Small intestine (tissue), 7 donors: ENCODE data around the gene DHDH. TPM values are rescaled to one million over a fixed set of nuclear protein-coding genes. Genes with fewer than 3 reads are reported as not detected.

Experiments used
- DNase-seq, 2 donors: peaks; one replicate each; pipeline versions ENCODE4 v3.0.0 to v3.0.0-alpha.2; 2013
- FAIRE-seq: peaks from 2 replicates; lab custom pipeline; 2012; peaks lifted over from hg19 to GRCh38; lab: Jason Lieb, UNC
- H3K27ac ChIP-seq, 3 donors: one replicate each; pipeline ENCODE4 v1.5.1; 2013; ENCODE audit warnings: low read length in 2 of 3, mild to moderate bottlenecking in 2 of 3, control low read depth in 1 of 3, inconsistent platforms in 1 of 3, low read depth in 1 of 3, moderate library complexity in 1 of 3
- H3K27me3 ChIP-seq, 3 donors: one replicate each; pipeline ENCODE4 v1.6.1; 2013; ENCODE audit warnings: low read length in 3 of 3, inconsistent platforms in 1 of 3; ENCODE audit not compliant: control insufficient read depth in 3 of 3, insufficient read depth in 3 of 3
- H3K36me3 ChIP-seq, 3 donors: one replicate each; pipeline ENCODE4 v1.6.1; 2013; ENCODE audit warnings: low read length in 3 of 3, inconsistent platforms in 1 of 3, low read depth in 1 of 3, mild to moderate bottlenecking in 1 of 3, moderate library complexity in 1 of 3; ENCODE audit not compliant: control insufficient read depth in 3 of 3, insufficient read depth in 2 of 3
- H3K4me1 ChIP-seq, 3 donors: one replicate each; pipeline ENCODE4 v1.6.1; 2013; ENCODE audit warnings: low read length in 2 of 3, inconsistent platforms in 1 of 3, low read depth in 1 of 3, mild to moderate bottlenecking in 1 of 3, moderate library complexity in 1 of 3; ENCODE audit not compliant: control insufficient read depth in 3 of 3, insufficient read depth in 2 of 3
- H3K4me3 ChIP-seq, 3 donors: one replicate each; pipeline ENCODE4 v1.5.1; 2013; ENCODE audit warnings: low read length in 3 of 3, control low read depth in 1 of 3, inconsistent platforms in 1 of 3, low read depth in 1 of 3, mild to moderate bottlenecking in 1 of 3, moderate library complexity in 1 of 3
- H3K9me3 ChIP-seq, 2 donors: one replicate each; pipeline ENCODE4 v1.6.1; 2013; ENCODE audit warnings: low read depth in 1 of 2, low read length in 1 of 2; ENCODE audit not compliant: control insufficient read depth in 2 of 2, insufficient read depth in 1 of 2
- WGBS, 3 donors: extraction: QIAGEN DNeasy Blood & Tissue Kit; methylation state at CpG; one replicate each; pipeline ENCODE4 v1.1.7; 2013; 5-methylcytosine and 5-hydroxymethylcytosine counted together
- polyA plus RNA-seq, 4 donors: library from polyadenylated mRNA; stranded (reverse) in 3 of 4; unstranded in 1 of 4; fragments of 200-250 nt in 3 of 4; fragments of 120-200 nt in 1 of 4; gene quantifications; one replicate each; pipeline versions ENCODE4 v1.2.1 to v1.2.3, GENCODE V29; 2013
- donor health status: healthy with polysubstance abuse.
- donor health status: control.
- donor health status: control.
- donor health status: Bipolar disorder and iron deficiency.
- donor health status: healthy.

DHDH gene
- polyA plus RNA-seq, 4 donors = 2.9 to 36.2 (median 13.8) TPM

- no peaks in the 10 kb centered on the region for H3K4me1 ChIP-seq
- H3K36me3 ChIP-seq = peaks cover 0 to 81% (median 7%) of the 10 kb centered on the region in 3 donors
- H3K4me3 ChIP-seq = no peak overlapping the region
- DNase-seq (no peak), FAIRE-seq (no peak)
- no peak overlapping the region for H3K27ac ChIP-seq
- H3K9me3 ChIP-seq = no peaks in the 10 kb centered on the region
- WGBS, 3 donors = 95 to 97% (median 97%) methylated on average over 9 of the region's 9 CpGs
- H3K27me3 ChIP-seq = no peaks in the 10 kb centered on the region
Observed at GRCh38 chr19:48982280-48982679, 48.8 kb downstream of the DHDH start.

- peaks cover 4 to 87% (median 8%) of the 10 kb centered on the region in 3 donors for H3K36me3 ChIP-seq
- no peak overlapping the region for H3K27ac ChIP-seq
- no peak for FAIRE-seq
- DNase-seq = no peak
- no peaks in the 10 kb centered on the region for H3K4me1 ChIP-seq
- no peak overlapping the region for H3K4me3 ChIP-seq
- H3K27me3 ChIP-seq = no peaks in the 10 kb centered on the region
- H3K9me3 ChIP-seq = no peaks in the 10 kb centered on the region
- 95 to 98% (median 97%) methylated on average over 13 of the region's 13 CpGs for WGBS, 3 donors
Observed at GRCh38 chr19:48985711-48986110, 52.2 kb downstream of the DHDH start.

- 90 to 94% (median 93%) methylated on average over 3 of the region's 3 CpGs for WGBS, 3 donors
- Histone ChIP-seq H3K9me3 (no peaks in the 10 kb centered on the region), H3K36me3 (peaks cover 4 to 88% (median 8%) of the 10 kb centered on the region in 3 donors), H3K27ac (no peak overlapping the region), H3K27me3 (no peaks in the 10 kb centered on the region), H3K4me1 (peaks cover 0 to 3% (median 0%) of the 10 kb centered on the region in 3 donors), H3K4me3 (no peak overlapping the region)
- DNase-seq (no peak), FAIRE-seq (no peak)
Observed at GRCh38 chr19:48986211-48986610, 52.7 kb downstream of the DHDH start.

- H3K27me3 ChIP-seq = no peaks in the 10 kb centered on the region
- peaks cover 4 to 78% (median 7%) of the 10 kb centered on the region in 3 donors for H3K36me3 ChIP-seq
- H3K4me3 ChIP-seq = no peak overlapping the region
- FAIRE-seq (no peak), DNase-seq (no peak)
- H3K4me1 ChIP-seq = peaks cover 2 to 13% (median 7%) of the 10 kb centered on the region in 3 donors
- H3K9me3 ChIP-seq = no peaks in the 10 kb centered on the region
- WGBS, 3 donors = 86 to 88% (median 87%) methylated on average over 7 of the region's 7 CpGs
- H3K27ac ChIP-seq = no peak overlapping the region
Observed at GRCh38 chr19:48987323-48987722, 53.8 kb downstream of the DHDH start.

GRCh38 chr19:48988286-48988685 is 54.8 kb downstream of the DHDH start:
- 88 to 98% (median 97%) methylated on average over 7 of the region's 7 CpGs for WGBS, 3 donors
- DNase-seq (no peak), FAIRE-seq (no peak)
- no peaks in the 10 kb centered on the region for H3K9me3 ChIP-seq
- no peak overlapping the region for H3K27ac ChIP-seq
- H3K36me3 ChIP-seq = peaks cover 2 to 70% (median 4%) of the 10 kb centered on the region in 3 donors
- no peaks in the 10 kb centered on the region for H3K27me3 ChIP-seq
- no peak overlapping the region for H3K4me3 ChIP-seq
- H3K4me1 ChIP-seq = peaks cover 2 to 13% (median 7%) of the 10 kb centered on the region in 3 donors

- FAIRE-seq = no peak
Observed at GRCh38 chr19:48988860-48989259, 55.4 kb downstream of the DHDH start.

GRCh38 chr19:48989701-48990291 is 56.3 kb downstream of the DHDH start:
- Histone ChIP-seq H3K9me3 (no peaks in the 10 kb centered on the region), H3K27ac (no peak overlapping the region), H3K27me3 (no peaks in the 10 kb centered on the region), H3K4me1 (peaks cover 2 to 20% (median 7%) of the 10 kb centered on the region in 3 donors), H3K4me3 (no peak overlapping the region), H3K36me3 (peaks cover 2 to 59% (median 4%) of the 10 kb centered on the region in 3 donors)
- 78 to 88% (median 88%) methylated on average over 17 of the region's 17 CpGs for WGBS, 3 donors
- no peak for FAIRE-seq
- no peak for DNase-seq

More at GRCh38 chr19:48988860-48989259, 55.4 kb downstream of the DHDH start:
- Histone ChIP-seq H3K4me3 (no peak overlapping the region), H3K36me3 (peaks cover 2 to 68% (median 4%) of the 10 kb centered on the region in 3 donors), H3K4me1 (peaks cover 2 to 13% (median 7%) of the 10 kb centered on the region in 3 donors), H3K9me3 (no peaks in the 10 kb centered on the region), H3K27me3 (no peaks in the 10 kb centered on the region), H3K27ac (no peak overlapping the region)
- 95% methylated on average over 9 of the region's 9 CpGs for WGBS, 3 donors
- DNase-seq = no peak

GRCh38 chr19:48990400-48990799 is 56.9 kb downstream of the DHDH start:
- FAIRE-seq (no peak), DNase-seq (no peak)
- Histone ChIP-seq H3K9me3 (no peaks in the 10 kb centered on the region), H3K4me3 (no peak overlapping the region), H3K27me3 (no peaks in the 10 kb centered on the region), H3K4me1 (peaks cover 2 to 22% (median 7%) of the 10 kb centered on the region in 3 donors), H3K36me3 (peaks cover 2 to 53% (median 4%) of the 10 kb centered on the region in 3 donors), H3K27ac (no peak overlapping the region)
- 74 to 87% (median 76%) methylated on average over 4 of the region's 4 CpGs for WGBS, 3 donors
